Measurements from ENCODE around the gene CHRM2.

CHRM2 gene

GRCh38 chr7:136964347-136964746, 95.9 kb downstream of the CHRM2 start:
- FAIRE-seq, result no peak

DNA sequence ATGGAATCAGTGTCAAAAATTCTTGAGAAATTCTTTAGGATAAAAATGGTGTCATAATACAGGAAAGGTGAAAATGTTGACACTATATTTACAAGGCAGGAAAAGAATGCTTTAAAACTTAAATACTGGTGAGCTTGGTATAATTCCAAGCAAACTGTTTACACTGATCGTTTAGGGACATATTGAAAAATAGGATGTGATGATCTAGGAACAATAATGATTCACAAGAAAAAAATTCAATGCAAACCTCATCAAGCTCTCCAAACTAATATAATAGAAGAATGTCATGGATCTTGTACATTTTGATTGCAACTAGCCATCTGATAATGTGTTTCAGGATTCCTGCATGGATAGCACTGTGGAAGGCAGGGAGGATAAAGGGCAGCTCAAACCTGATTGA, 98.4 kb downstream of the CHRM2 start:
- FAIRE-seq, result no peak

GRCh38 chr7:136969761-136970160, 101.3 kb downstream of the CHRM2 start:
- FAIRE-seq, result no peak

- no peak for FAIRE-seq
Measured at GRCh38 chr7:136971776-136972175, 103.3 kb downstream of the CHRM2 start.

DNA sequence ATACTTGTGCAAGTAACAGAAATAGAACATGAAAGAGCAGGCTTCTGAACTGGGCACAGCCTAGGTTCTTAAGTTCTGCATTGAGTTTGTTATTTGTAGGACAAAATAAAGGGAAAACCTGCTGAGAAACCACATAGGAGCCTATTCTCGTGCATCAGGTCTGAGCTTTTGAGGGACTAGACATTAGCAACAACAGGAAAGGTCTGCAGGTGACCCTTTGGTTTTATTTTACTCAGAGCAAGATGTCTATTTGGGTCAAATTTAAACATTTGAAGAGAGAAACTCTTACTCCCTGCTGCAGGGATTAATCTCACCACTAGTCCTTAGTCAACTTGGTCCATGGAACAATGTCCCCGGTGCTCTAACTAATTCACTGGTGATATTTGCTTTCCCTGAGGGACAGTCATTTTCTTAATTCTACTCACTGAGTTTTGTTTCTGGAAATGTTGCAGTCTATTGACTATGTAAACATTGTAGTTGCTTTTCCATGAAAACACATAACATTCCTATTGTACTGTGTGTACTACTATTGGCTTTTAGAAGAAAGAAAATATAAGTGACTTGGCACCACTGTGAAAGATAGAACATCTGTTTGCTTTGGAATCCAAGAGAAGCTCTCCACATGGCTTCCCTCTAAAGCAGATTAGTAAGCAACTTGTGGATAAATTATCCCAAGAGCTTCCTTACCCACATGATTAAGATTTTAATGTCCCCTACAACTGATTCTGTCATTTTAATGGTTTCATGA, 108.2 kb downstream of the CHRM2 start:
- FAIRE-seq, result no peak

DNA sequence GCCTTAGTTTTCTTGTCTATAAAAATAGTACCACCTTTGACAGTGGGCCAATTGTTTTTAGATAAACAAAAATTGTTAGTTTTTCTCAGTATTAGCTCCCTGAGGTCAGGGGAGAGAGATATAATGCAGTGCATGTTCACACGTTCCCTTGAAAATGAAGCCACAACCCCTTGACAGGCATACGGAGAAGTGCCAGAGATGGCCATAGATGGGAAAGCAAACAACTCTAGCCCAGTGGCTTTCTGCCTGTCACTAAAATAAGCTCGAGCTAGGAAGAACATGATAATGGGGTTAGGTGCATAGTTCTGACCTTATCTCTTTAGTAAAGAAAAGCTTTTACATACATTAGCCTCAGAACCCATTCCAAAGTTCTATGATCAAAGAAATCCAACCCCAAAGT, 124.9 kb downstream of the CHRM2 start:
- FAIRE-seq, result no peak

DNA sequence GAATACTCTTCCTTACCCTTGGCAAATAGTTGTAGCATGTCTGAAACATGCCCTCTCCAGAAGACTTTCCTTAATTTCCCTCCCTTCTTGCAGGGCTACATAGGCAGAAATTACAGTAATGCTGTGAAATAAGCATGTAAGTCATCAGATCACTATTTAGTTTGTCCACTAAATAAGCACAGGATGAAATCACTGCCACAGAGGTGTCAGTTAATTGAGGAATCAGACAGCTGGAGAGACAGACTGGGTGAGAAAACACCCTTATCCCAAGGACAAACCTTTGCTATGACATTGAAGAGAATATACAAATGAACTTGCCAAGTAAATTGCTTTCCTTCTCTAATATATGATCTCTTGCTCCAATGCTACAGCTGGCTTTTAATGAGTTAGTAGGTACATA, 129.3 kb downstream of the CHRM2 start:
- FAIRE-seq, result no peak

- no peak for FAIRE-seq
Measured at GRCh38 chr7:136998495-136998894, 130.0 kb downstream of the CHRM2 start.

DNA sequence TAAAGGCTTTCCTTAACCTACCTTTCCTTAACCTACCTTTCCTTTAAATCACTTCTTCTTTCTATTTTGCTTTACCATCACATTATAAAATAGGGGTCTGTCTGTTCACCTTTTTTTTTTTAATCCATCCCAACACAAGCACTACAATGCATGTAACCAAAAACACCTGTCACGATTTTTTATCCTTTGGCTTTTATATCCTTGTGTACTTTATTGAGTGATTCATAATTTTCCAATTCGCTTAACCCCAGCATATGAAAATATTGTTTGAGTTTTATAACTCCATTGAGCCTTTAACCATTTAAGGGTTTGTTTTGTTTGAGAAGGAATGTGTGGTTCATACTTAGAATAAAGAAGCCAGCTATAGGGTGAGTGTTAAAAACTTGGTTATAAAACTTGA, 132.2 kb downstream of the CHRM2 start:
- no peak for FAIRE-seq

- FAIRE-seq, result no peak
Measured at GRCh38 chr7:137001041-137001440, 132.6 kb downstream of the CHRM2 start.

DNA sequence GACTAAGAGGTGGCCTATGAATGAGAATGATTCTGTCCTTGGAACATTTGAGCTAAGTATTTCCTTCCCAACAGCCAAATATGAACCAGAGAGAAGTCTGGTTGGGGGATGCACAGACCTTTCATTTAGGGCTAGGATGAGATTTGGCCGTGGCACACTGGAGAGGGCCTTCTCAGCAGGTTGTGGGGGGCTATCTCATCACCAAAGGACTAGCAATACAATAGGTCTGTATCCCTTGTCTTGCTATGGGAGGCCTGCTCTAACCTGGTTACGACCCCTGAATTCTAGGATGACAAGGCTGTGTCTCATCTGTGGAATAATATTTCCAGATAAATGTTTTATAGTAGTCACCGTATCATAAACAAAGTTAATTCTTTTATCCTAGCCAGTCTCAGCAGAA, 133.0 kb downstream of the CHRM2 start:
- no peak for FAIRE-seq

- no peak for FAIRE-seq
Measured at GRCh38 chr7:137003086-137003485, 134.6 kb downstream of the CHRM2 start.

- FAIRE-seq, result no peak
Measured at GRCh38 chr7:137003566-137003965, 135.1 kb downstream of the CHRM2 start.

GRCh38 chr7:137005873-137006272, 137.4 kb downstream of the CHRM2 start:
- FAIRE-seq, result no peak

- no peak for FAIRE-seq
Measured at GRCh38 chr7:137006293-137006692, 137.8 kb downstream of the CHRM2 start.

- no peak for FAIRE-seq
Measured at GRCh38 chr7:137007001-137007694, 138.7 kb downstream of the CHRM2 start.

DNA sequence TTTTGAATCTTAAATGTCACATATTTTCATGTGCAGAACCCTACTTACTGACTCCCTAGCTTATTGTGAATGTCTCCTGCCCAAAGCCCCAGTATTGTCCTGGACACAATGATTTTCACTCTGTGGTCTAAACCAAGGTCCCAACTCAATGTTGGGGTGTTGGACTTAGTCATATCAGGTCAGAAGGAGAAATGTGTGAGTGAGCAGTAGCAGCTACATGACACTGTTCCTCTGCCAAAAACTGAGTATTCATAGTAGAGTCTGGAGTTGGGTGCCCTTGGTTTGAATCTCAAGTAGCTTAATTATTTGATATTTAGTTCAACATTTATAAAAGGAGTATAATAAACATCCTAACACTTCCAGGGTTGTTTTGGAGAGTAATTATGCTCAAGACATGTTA, 141.0 kb downstream of the CHRM2 start:
- no peak for FAIRE-seq

DNA sequence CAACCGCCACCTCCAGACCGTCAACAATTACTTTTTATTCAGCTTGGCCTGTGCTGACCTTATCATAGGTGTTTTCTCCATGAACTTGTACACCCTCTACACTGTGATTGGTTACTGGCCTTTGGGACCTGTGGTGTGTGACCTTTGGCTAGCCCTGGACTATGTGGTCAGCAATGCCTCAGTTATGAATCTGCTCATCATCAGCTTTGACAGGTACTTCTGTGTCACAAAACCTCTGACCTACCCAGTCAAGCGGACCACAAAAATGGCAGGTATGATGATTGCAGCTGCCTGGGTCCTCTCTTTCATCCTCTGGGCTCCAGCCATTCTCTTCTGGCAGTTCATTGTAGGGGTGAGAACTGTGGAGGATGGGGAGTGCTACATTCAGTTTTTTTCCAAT, 146.6 kb downstream of the CHRM2 start:
- no peak for FAIRE-seq

- no peak for FAIRE-seq
Measured at GRCh38 chr7:137017221-137017620, 148.8 kb downstream of the CHRM2 start.

GRCh38 chr7:137018468-137018867, 150.0 kb downstream of the CHRM2 start:
- no peak for FAIRE-seq

GRCh38 chr7:137020351-137020750, 151.9 kb downstream of the CHRM2 start:
- FAIRE-seq, result no peak

- FAIRE-seq, result no peak
Measured at GRCh38 chr7:137025469-137026175, 157.2 kb downstream of the CHRM2 start.

DNA sequence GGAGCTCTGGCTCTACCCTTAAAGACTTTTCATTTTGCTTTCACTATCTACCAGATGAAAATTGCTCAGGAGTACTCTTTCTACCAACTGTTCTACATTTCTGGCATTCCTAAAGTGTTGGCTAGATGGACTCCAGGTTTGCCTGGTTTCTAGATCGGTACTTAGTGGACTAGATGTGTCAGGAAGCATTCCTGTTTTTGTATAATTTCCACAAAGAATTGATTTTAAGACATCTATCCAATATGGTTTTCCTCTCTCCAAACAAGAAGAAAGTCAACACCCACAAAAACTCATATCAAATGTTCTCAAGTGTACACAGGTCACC, 157.7 kb downstream of the CHRM2 start:
- no peak for FAIRE-seq

DNA sequence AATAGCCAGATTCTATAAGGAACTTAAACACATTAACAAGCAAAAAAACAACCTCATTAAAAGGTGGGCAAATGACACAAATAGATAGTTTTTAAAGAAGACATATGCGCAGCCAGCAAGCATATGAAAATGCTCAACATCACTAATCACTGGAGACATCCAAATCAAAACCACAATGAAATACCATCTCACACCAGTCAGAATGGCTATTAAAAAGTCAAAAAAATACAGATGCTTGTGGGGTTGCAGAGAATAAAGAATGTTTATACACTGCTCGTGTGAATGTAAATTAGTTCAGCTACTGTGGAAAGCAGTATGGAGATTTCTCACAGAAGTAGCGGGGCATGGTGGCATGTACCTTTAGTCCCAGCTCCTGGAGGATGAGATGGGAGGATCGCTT, 164.0 kb downstream of the CHRM2 start:
- no peak for FAIRE-seq

Measured in TTC549 (cell line).